Stimulated activated CD4-positive, alpha-beta T cell treated with anti-CD3 and anti-CD28 coated beads, Interleukin-12 subunit alpha, Interleukin-12 subunit beta, amount 100 ng/mL, for 4 hours (primary cell): ENCODE data around the gene CD276.

Experiments
- DNase-seq: peaks from one replicate; pipeline ENCODE4 v3.0.0-alpha.2; 2020

CD276 gene

GRCh38 chr15:73750438-73750837, 66.3 kb downstream of the CD276 start:
- DNase-seq, result no peak

- DNase-seq, result no peak
These were observed 66.8 kb downstream of the CD276 start for GRCh38 chr15:73750951-73751350.

GRCh38 chr15:73751511-73751898, 67.3 kb downstream of the CD276 start:
- no peak for DNase-seq

GRCh38 chr15:73751899-73752805, 68.0 kb downstream of the CD276 start:
- DNase-seq, result no peak

GRCh38 chr15:73752806-73753193, 68.6 kb downstream of the CD276 start:
- no peak for DNase-seq

GRCh38 chr15:73753250-73754130, 69.3 kb downstream of the CD276 start, which contains the start of gene INSYN1:
TSS of gene INSYN1 (minus strand) at chr15:73753351. CDS start at chr15:73751130, 2,221 bp downstream.
- no peak for DNase-seq

- DNase-seq, result no peak
These were observed 70.3 kb downstream of the CD276 start for GRCh38 chr15:73754461-73754860.

- no peak for DNase-seq
These were observed 71.3 kb downstream of the CD276 start for GRCh38 chr15:73755481-73755880.

- DNase-seq, result no peak
These were observed 71.8 kb downstream of the CD276 start for GRCh38 chr15:73755946-73756345.

GRCh38 chr15:73756390-73756789, 72.2 kb downstream of the CD276 start:
- no peak for DNase-seq

- DNase-seq, result no peak
These were observed 72.8 kb downstream of the CD276 start for GRCh38 chr15:73756947-73757513.

- DNase-seq, result no peak
These were observed 73.4 kb downstream of the CD276 start for GRCh38 chr15:73757571-73757970.

GRCh38 chr15:73758461-73758860, 74.3 kb downstream of the CD276 start:
- no peak for DNase-seq

- DNase-seq, result no peak
These were observed 76.4 kb downstream of the CD276 start for GRCh38 chr15:73760330-73761329.

- no peak for DNase-seq
These were observed 79.7 kb downstream of the CD276 start for GRCh38 chr15:73763931-73764330.
